ENCODE data around the gene SPCS3.

SPCS3 gene

DNA sequence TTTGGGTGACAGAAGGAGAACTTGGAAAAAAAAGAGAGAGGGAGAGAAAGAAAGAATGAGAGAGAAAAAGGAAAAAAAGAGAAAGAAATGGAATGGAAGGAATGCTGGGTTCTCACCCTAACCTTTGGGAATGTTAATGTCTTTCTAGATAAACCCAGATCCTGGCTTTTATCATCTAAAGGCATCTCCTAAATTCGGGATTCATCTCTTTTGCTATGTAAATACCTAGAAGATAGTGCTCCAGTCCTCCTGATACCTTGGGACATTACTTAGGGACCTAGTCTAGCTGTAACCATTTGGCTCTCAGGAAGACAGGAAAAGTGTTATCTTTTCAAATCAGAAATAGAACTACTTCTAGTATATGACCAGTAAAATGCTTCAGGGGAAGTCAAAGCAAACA lies 15.8 kb upstream of the SPCS3 start:
- Histone ChIP-seq H3K4me1 (ENCODE audit: control insufficient read depth, insufficient read depth, low read length) (peaks cover 8% of the 10 kb centered on the region), H3K36me3 (ENCODE audit: control insufficient read depth, insufficient read depth, low read length) (no peaks in the 10 kb centered on the region), H3K27ac (ENCODE audit: low read depth, low read length) (no peak overlapping the region), H3K27me3 (ENCODE audit: control insufficient read depth, insufficient read depth, low read length) (peaks cover 21% of the 10 kb centered on the region), H3K9me3 (ENCODE audit: control insufficient read depth, insufficient read depth, low read length) (no peaks in the 10 kb centered on the region), H3K9ac (ENCODE audit: low read depth, low read length) (no peak overlapping the region), H3K4me3 (ENCODE audit: low read depth, low read length) (no peak overlapping the region)

DNA sequence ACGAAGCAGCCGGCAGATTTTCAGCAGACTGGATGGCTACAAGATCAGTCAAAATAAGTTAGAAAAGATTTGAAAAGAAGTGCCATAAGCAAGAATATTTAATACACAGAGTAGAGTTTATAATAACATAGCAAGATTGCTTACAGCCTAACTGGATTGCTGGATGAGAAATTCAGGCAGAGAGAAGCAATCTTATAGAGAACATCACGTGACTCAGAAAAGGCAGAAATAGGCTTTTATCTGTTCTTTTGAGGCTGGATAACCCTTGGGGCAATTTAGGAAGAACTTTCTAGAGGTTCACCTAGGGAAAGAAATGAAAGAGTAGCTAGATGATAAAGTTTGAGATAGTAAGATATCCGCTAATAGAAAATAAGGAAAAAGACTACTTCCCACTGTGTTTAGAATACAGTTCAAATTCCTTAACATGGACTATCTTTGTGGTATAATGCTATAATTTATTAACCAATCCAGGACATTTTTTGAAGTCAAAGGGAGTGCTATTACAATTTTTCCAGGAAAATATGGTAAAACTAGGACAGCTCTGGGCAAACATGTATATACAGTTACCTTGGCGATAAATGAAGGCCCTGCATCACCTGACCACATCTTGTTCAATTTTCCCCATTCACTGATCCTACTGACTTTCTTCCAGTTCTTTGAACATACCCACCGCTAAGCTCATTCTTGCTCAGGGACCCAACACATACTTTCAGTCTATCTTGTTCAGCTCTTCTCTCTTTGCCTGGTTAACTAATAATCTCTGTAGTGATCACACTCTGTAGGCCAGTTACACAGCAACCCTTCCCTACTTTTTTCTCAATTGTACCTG lies 12.7 kb upstream of the SPCS3 start:
- Histone ChIP-seq H3K4me1 (ENCODE audit: control insufficient read depth, insufficient read depth, low read length) (peaks cover 8% of the 10 kb centered on the region), H3K4me3 (ENCODE audit: low read depth, low read length) (no peak overlapping the region), H3K27me3 (ENCODE audit: control insufficient read depth, insufficient read depth, low read length) (peaks cover 21% of the 10 kb centered on the region), H3K9ac (ENCODE audit: low read depth, low read length) (no peak overlapping the region), H3K27ac (ENCODE audit: low read depth, low read length) (no peak overlapping the region), H3K9me3 (ENCODE audit: control insufficient read depth, insufficient read depth, low read length) (no peaks in the 10 kb centered on the region), H3K36me3 (ENCODE audit: control insufficient read depth, insufficient read depth, low read length) (no peaks in the 10 kb centered on the region)

DNA sequence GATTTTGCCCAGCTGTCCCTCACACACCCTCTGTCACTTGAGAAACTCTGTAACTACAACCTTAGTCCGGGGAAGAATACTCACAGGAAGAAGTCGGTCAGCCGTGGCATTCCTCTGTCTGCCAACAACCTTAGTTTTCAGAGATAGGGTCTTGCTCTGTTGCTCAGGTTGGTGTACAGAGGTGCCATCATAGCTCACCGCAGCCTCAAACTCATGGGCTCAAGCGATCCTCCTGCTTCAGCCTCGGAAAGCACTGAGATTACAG lies 12.2 kb upstream of the SPCS3 start:
- H3K27me3 ChIP-seq (ENCODE audit: control insufficient read depth, insufficient read depth, low read length), result peaks cover 18% of the 10 kb centered on the region
- no peak overlapping the region for H3K9ac ChIP-seq (ENCODE audit: low read depth, low read length)
- H3K4me1 ChIP-seq (ENCODE audit: control insufficient read depth, insufficient read depth, low read length), result peaks cover 8% of the 10 kb centered on the region
- no peak overlapping the region for H3K4me3 ChIP-seq (ENCODE audit: low read depth, low read length)
- no peaks in the 10 kb centered on the region for H3K9me3 ChIP-seq (ENCODE audit: control insufficient read depth, insufficient read depth, low read length)
- no peaks in the 10 kb centered on the region for H3K36me3 ChIP-seq (ENCODE audit: control insufficient read depth, insufficient read depth, low read length)
- no peak overlapping the region for H3K27ac ChIP-seq (ENCODE audit: low read depth, low read length)

GRCh38 chr4:176308441-176308840 lies 11.3 kb upstream of the SPCS3 start:
- Histone ChIP-seq H3K4me3 (ENCODE audit: low read depth, low read length) (no peak overlapping the region), H3K27ac (ENCODE audit: low read depth, low read length) (no peak overlapping the region), H3K36me3 (ENCODE audit: control insufficient read depth, insufficient read depth, low read length) (no peaks in the 10 kb centered on the region), H3K9ac (ENCODE audit: low read depth, low read length) (no peak overlapping the region), H3K4me1 (ENCODE audit: control insufficient read depth, insufficient read depth, low read length) (peaks cover 8% of the 10 kb centered on the region; the same call in 1 of the 2 replicates), H3K27me3 (ENCODE audit: control insufficient read depth, insufficient read depth, low read length) (peaks cover 13% of the 10 kb centered on the region), H3K9me3 (ENCODE audit: control insufficient read depth, insufficient read depth, low read length) (no peaks in the 10 kb centered on the region)

DNA sequence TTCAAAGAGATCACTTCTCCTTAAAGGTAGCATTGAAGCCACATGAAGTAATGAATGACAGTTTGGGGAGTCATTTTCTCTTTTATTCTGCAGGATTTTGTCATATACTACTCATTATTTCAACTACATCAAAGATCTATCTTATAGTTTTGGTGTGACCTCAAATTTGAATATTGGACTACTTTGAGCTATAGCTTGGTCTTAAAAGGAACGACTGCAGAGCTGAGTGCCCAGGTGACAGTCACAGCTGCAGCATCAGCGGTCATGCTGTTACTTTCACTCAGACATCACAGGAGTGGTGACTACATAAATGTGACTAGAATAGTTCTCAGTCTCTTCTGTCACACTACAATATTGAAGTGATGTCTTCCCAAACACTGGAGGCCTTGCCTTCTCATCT lies 10.7 kb upstream of the SPCS3 start:
- H3K9ac ChIP-seq (ENCODE audit: low read depth, low read length), result no peak overlapping the region
- no peaks in the 10 kb centered on the region for H3K36me3 ChIP-seq (ENCODE audit: control insufficient read depth, insufficient read depth, low read length)
- peaks cover 4% of the 10 kb centered on the region; the same call in 1 of the 2 replicates for H3K4me1 ChIP-seq (ENCODE audit: control insufficient read depth, insufficient read depth, low read length)
- no peak overlapping the region for H3K27ac ChIP-seq (ENCODE audit: low read depth, low read length)
- H3K4me3 ChIP-seq (ENCODE audit: low read depth, low read length), result no peak overlapping the region
- peaks cover 13% of the 10 kb centered on the region for H3K27me3 ChIP-seq (ENCODE audit: control insufficient read depth, insufficient read depth, low read length)
- H3K9me3 ChIP-seq (ENCODE audit: control insufficient read depth, insufficient read depth, low read length), result no peaks in the 10 kb centered on the region

GRCh38 chr4:176309772-176310171 lies 10.0 kb upstream of the SPCS3 start:
- no peaks in the 10 kb centered on the region for H3K4me1 ChIP-seq (ENCODE audit: control insufficient read depth, insufficient read depth, low read length)
- no peak overlapping the region for H3K9ac ChIP-seq (ENCODE audit: low read depth, low read length)
- peaks cover 6% of the 10 kb centered on the region for H3K27me3 ChIP-seq (ENCODE audit: control insufficient read depth, insufficient read depth, low read length)
- H3K36me3 ChIP-seq (ENCODE audit: control insufficient read depth, insufficient read depth, low read length), result no peaks in the 10 kb centered on the region
- no peak overlapping the region for H3K27ac ChIP-seq (ENCODE audit: low read depth, low read length)
- no peaks in the 10 kb centered on the region for H3K9me3 ChIP-seq (ENCODE audit: control insufficient read depth, insufficient read depth, low read length)
- no peak overlapping the region for H3K4me3 ChIP-seq (ENCODE audit: low read depth, low read length)

GRCh38 chr4:176313596-176314336 lies 6.0 kb upstream of the SPCS3 start:
- no peak overlapping the region for H3K27ac ChIP-seq (ENCODE audit: low read depth, low read length)
- H3K9me3 ChIP-seq (ENCODE audit: control insufficient read depth, insufficient read depth, low read length), result no peaks in the 10 kb centered on the region

DNA sequence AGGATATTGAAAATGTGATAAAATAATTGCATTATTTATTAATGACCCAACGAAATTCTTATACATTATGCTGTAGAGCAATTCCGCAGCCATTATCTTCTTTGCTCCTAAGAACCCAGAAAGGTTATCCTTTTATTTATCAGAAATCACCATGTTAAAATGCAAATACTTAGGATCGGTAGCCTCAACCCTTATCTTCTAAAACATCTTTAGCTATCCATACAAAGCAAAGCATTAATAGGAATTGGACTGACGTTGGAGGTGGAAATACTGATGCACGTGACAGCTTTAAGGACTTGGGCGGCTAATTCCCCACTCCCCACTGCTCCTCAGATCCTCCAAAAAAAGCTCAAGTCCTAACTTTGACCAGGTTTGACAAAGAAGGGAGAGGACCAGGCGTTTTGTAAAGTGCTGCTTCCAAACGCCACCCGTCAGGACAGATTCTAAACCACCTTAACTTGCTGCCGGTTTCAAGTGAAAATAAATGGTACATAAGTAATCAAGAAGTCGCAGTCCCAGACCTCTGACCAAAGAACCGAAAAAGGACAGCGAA lies 539 bp upstream of the SPCS3 start:
- Histone ChIP-seq H3K27me3 (ENCODE audit: control insufficient read depth, insufficient read depth, low read length) (no peaks in the 10 kb centered on the region), H3K4me1 (ENCODE audit: control insufficient read depth, insufficient read depth, low read length) (peaks cover 19% of the 10 kb centered on the region), H3K9ac (ENCODE audit: low read depth, low read length) (peak overlapping the region; percentile 81), H3K36me3 (ENCODE audit: control insufficient read depth, insufficient read depth, low read length) (no peaks in the 10 kb centered on the region), H3K9me3 (ENCODE audit: control insufficient read depth, insufficient read depth, low read length) (no peaks in the 10 kb centered on the region), H3K27ac (ENCODE audit: low read depth, low read length) (peak overlapping the region; percentile 95), H3K4me3 (ENCODE audit: low read depth, low read length) (peak overlapping the region; percentile 93)

More at GRCh38 chr4:176313596-176314336, 6.0 kb upstream of the SPCS3 start:
- Histone ChIP-seq H3K9ac (ENCODE audit: low read depth, low read length) (no peak overlapping the region), H3K36me3 (ENCODE audit: control insufficient read depth, insufficient read depth, low read length) (no peaks in the 10 kb centered on the region), H3K27me3 (ENCODE audit: control insufficient read depth, insufficient read depth, low read length) (no peaks in the 10 kb centered on the region), H3K4me1 (ENCODE audit: control insufficient read depth, insufficient read depth, low read length) (peaks cover 2% of the 10 kb centered on the region; the same call in 1 of the 2 replicates), H3K4me3 (ENCODE audit: low read depth, low read length) (no peak overlapping the region)

- no peaks in the 10 kb centered on the region for H3K27me3 ChIP-seq (ENCODE audit: control insufficient read depth, insufficient read depth, low read length)
- no peaks in the 10 kb centered on the region for H3K36me3 ChIP-seq (ENCODE audit: control insufficient read depth, insufficient read depth, low read length)
- H3K27ac ChIP-seq (ENCODE audit: low read depth, low read length), result peak overlapping the region; percentile 95
- peak overlapping the region; percentile 93 for H3K4me3 ChIP-seq (ENCODE audit: low read depth, low read length)
- no peaks in the 10 kb centered on the region for H3K9me3 ChIP-seq (ENCODE audit: control insufficient read depth, insufficient read depth, low read length)
- peaks cover 19% of the 10 kb centered on the region for H3K4me1 ChIP-seq (ENCODE audit: control insufficient read depth, insufficient read depth, low read length)
- peak overlapping the region; percentile 87 for H3K9ac ChIP-seq (ENCODE audit: low read depth, low read length)
Observed at GRCh38 chr4:176320340-176320975, 692 bp downstream of the SPCS3 start.

GRCh38 chr4:176320976-176321361 lies 1.2 kb downstream of the SPCS3 start:
- Histone ChIP-seq H3K9me3 (ENCODE audit: control insufficient read depth, insufficient read depth, low read length) (no peaks in the 10 kb centered on the region), H3K4me3 (ENCODE audit: low read depth, low read length) (peak overlapping the region; percentile 93), H3K4me1 (ENCODE audit: control insufficient read depth, insufficient read depth, low read length) (peaks cover 19% of the 10 kb centered on the region), H3K27me3 (ENCODE audit: control insufficient read depth, insufficient read depth, low read length) (no peaks in the 10 kb centered on the region), H3K9ac (ENCODE audit: low read depth, low read length) (peak overlapping the region; percentile 87), H3K27ac (ENCODE audit: low read depth, low read length) (no peak overlapping the region), H3K36me3 (ENCODE audit: control insufficient read depth, insufficient read depth, low read length) (no peaks in the 10 kb centered on the region)

DNA sequence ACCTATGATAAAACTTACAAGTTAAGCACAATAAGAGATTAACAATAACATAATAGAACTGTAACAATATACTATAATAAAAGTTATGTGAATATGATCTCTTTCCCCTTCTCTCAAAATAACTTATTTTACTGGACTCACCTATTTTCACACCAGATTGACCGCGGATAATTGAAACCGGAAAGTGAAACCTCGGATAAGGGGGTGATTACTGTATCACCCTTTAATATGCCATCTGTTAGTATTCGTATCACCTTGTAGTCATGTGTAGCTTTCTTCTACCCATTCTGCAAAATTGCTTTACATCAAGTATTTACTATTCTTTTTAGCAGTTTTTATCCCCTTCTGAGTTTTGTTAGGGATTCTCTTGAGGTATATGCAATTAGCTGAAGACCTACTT lies 1.8 kb downstream of the SPCS3 start:
- Histone ChIP-seq H3K4me3 (ENCODE audit: low read depth, low read length) (peak overlapping the region; percentile 93), H3K9ac (ENCODE audit: low read depth, low read length) (no peak overlapping the region), H3K27ac (ENCODE audit: low read depth, low read length) (no peak overlapping the region), H3K4me1 (ENCODE audit: control insufficient read depth, insufficient read depth, low read length) (peaks cover 19% of the 10 kb centered on the region), H3K27me3 (ENCODE audit: control insufficient read depth, insufficient read depth, low read length) (no peaks in the 10 kb centered on the region), H3K9me3 (ENCODE audit: control insufficient read depth, insufficient read depth, low read length) (no peaks in the 10 kb centered on the region), H3K36me3 (ENCODE audit: control insufficient read depth, insufficient read depth, low read length) (no peaks in the 10 kb centered on the region)
